ENCODE data around the gene TNFRSF9.

Gene TNFRSF9

GRCh38 chr1:7888248-7889081 is 52.2 kb downstream of the TNFRSF9 start:
- Histone ChIP-seq H3K27me3 (ENCODE audit: low read depth, low read length) (peaks cover 4% of the 10 kb centered on the region), H3K27ac (ENCODE audit: low read length) (no peak overlapping the region), H3K9me3 (ENCODE audit: control insufficient read depth in 1 of 2, low read length in 2 of 2) (no peaks in the 10 kb centered on the region), H3K4me3 (ENCODE audit: low read depth in 1 of 2, low read length in 2 of 2) (no peak overlapping the region), H3K4me1 (ENCODE audit: control insufficient read depth in 1 of 2, insufficient read depth in 2 of 2, low read length in 2 of 2) (no peaks in the 10 kb centered on the region), H3K36me3 (ENCODE audit: control insufficient read depth in 1 of 2, insufficient read depth in 2 of 2, low read length in 2 of 2) (no peaks in the 10 kb centered on the region)

- Histone ChIP-seq H3K4me1 (ENCODE audit: control insufficient read depth in 1 of 2, insufficient read depth in 2 of 2, low read length in 2 of 2) (no peaks in the 10 kb centered on the region), H3K27ac (ENCODE audit: low read length) (no peak overlapping the region), H3K27me3 (ENCODE audit: low read depth, low read length) (peaks cover 4% of the 10 kb centered on the region), H3K9me3 (ENCODE audit: control insufficient read depth in 1 of 2, low read length in 2 of 2) (no peaks in the 10 kb centered on the region), H3K36me3 (ENCODE audit: control insufficient read depth in 1 of 2, insufficient read depth in 2 of 2, low read length in 2 of 2) (no peaks in the 10 kb centered on the region), H3K4me3 (ENCODE audit: low read depth in 1 of 2, low read length in 2 of 2) (no peak overlapping the region)
Observed at GRCh38 chr1:7886405-7886745, 54.3 kb downstream of the TNFRSF9 start.

DNA sequence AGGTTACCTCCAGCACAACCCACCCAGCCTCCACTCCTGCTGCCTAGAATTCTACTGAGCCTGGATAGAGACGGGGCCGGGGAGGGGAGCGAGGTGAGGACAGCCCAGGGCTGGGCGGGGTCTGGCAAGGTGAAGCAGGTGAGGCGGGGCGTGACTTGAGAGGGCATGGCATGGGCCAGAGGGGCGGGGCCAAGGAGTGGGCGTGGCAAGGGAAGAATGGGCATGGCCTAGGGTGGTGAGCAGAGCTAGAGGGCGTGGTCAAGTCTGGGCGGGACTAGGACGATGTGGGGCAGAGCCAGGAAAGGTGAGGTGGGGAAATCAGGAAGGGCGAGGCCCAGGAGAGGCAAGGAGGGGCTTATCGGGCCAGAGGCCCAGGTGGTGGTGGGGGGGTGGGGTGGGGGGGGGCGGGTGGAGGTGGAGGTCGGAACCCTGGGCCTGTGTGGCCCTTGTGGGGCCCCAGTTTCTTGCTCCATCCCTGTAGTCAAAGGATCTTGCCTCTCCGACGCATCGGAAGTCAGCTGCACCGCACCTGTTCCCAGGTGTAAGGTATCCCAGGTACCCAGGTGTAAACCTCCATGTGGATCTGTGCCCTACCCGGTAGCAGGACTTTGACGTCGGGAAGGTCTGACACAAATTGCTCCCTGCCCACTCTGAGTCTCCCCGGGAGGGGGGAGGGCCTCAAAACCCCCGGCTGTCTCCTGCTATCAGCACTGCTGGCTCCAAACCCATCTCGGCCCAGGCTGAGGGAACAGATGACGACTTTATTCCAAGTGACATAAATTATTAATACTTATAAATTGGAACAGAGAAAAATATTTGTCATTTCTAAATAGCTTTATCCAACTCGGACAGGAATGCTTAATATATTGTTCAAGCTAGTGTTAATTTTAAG is 54.9 kb downstream of the TNFRSF9 start:
- peaks cover 4% of the 10 kb centered on the region for H3K27me3 ChIP-seq (ENCODE audit: low read depth, low read length)
- no peaks in the 10 kb centered on the region for H3K4me1 ChIP-seq (ENCODE audit: control insufficient read depth in 1 of 2, insufficient read depth in 2 of 2, low read length in 2 of 2)
- no peak overlapping the region for H3K27ac ChIP-seq (ENCODE audit: low read length)
- no peaks in the 10 kb centered on the region for H3K9me3 ChIP-seq (ENCODE audit: control insufficient read depth in 1 of 2, low read length in 2 of 2)
- H3K36me3 ChIP-seq (ENCODE audit: control insufficient read depth in 1 of 2, insufficient read depth in 2 of 2, low read length in 2 of 2): no peaks in the 10 kb centered on the region
- H3K4me3 ChIP-seq (ENCODE audit: low read depth in 1 of 2, low read length in 2 of 2): no peak overlapping the region

GRCh38 chr1:7884757-7885156 is 55.9 kb downstream of the TNFRSF9 start:
- Histone ChIP-seq H3K27ac (ENCODE audit: low read length) (no peak overlapping the region), H3K27me3 (ENCODE audit: low read depth, low read length) (peaks cover 4% of the 10 kb centered on the region), H3K4me1 (ENCODE audit: control insufficient read depth in 1 of 2, insufficient read depth in 2 of 2, low read length in 2 of 2) (no peaks in the 10 kb centered on the region), H3K9me3 (ENCODE audit: control insufficient read depth in 1 of 2, low read length in 2 of 2) (no peaks in the 10 kb centered on the region), H3K36me3 (ENCODE audit: control insufficient read depth in 1 of 2, insufficient read depth in 2 of 2, low read length in 2 of 2) (no peaks in the 10 kb centered on the region), H3K4me3 (ENCODE audit: low read depth in 1 of 2, low read length in 2 of 2) (no peak overlapping the region)

GRCh38 chr1:7879228-7879627 is 61.4 kb downstream of the TNFRSF9 start:
- Histone ChIP-seq H3K27me3 (ENCODE audit: low read depth, low read length) (no peaks in the 10 kb centered on the region), H3K36me3 (ENCODE audit: control insufficient read depth in 1 of 2, insufficient read depth in 2 of 2, low read length in 2 of 2) (no peaks in the 10 kb centered on the region), H3K9me3 (ENCODE audit: control insufficient read depth in 1 of 2, low read length in 2 of 2) (peaks cover 0 to 5% of the 10 kb centered on the region in 2 donors), H3K4me1 (ENCODE audit: control insufficient read depth in 1 of 2, insufficient read depth in 2 of 2, low read length in 2 of 2) (no peaks in the 10 kb centered on the region), H3K4me3 (ENCODE audit: low read depth in 1 of 2, low read length in 2 of 2) (no peak overlapping the region), H3K27ac (ENCODE audit: low read length) (no peak overlapping the region)

DNA sequence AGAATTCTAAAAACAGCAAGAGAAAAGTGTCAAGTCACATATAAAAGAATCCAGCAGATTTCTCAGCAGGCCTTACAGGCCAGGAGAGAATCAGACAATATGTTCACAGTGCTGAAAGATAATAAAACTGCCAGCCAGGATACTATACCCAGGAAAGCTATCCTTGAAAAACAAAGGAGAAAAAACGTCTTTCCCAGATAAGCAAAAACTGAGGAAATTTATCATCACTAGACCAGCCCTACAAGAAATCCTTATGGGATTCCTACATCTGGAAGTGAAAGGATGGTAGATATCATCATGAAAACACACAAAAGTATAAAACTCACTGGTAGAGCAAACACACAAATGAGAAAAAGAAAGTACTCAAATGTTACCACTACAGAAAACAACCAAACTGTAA is 62.6 kb downstream of the TNFRSF9 start:
- Histone ChIP-seq H3K4me3 (ENCODE audit: low read depth in 1 of 2, low read length in 2 of 2) (no peak overlapping the region), H3K9me3 (ENCODE audit: control insufficient read depth in 1 of 2, low read length in 2 of 2) (peaks cover 0 to 5% of the 10 kb centered on the region in 2 donors), H3K27ac (ENCODE audit: low read length) (no peak overlapping the region), H3K36me3 (ENCODE audit: control insufficient read depth in 1 of 2, insufficient read depth in 2 of 2, low read length in 2 of 2) (no peaks in the 10 kb centered on the region), H3K27me3 (ENCODE audit: low read depth, low read length) (no peaks in the 10 kb centered on the region), H3K4me1 (ENCODE audit: control insufficient read depth in 1 of 2, insufficient read depth in 2 of 2, low read length in 2 of 2) (no peaks in the 10 kb centered on the region)

- no peak overlapping the region for H3K4me3 ChIP-seq (ENCODE audit: low read depth in 1 of 2, low read length in 2 of 2)
- H3K4me1 ChIP-seq (ENCODE audit: control insufficient read depth in 1 of 2, insufficient read depth in 2 of 2, low read length in 2 of 2): no peaks in the 10 kb centered on the region
- peaks cover 0 to 5% of the 10 kb centered on the region in 2 donors for H3K9me3 ChIP-seq (ENCODE audit: control insufficient read depth in 1 of 2, low read length in 2 of 2)
- no peaks in the 10 kb centered on the region for H3K27me3 ChIP-seq (ENCODE audit: low read depth, low read length)
- H3K36me3 ChIP-seq (ENCODE audit: control insufficient read depth in 1 of 2, insufficient read depth in 2 of 2, low read length in 2 of 2): no peaks in the 10 kb centered on the region
- H3K27ac ChIP-seq (ENCODE audit: low read length): no peak overlapping the region
Observed at GRCh38 chr1:7873801-7874795, 66.5 kb downstream of the TNFRSF9 start.

- Histone ChIP-seq H3K36me3 (ENCODE audit: control insufficient read depth in 1 of 2, insufficient read depth in 2 of 2, low read length in 2 of 2) (no peaks in the 10 kb centered on the region), H3K27me3 (ENCODE audit: low read depth, low read length) (no peaks in the 10 kb centered on the region), H3K4me3 (ENCODE audit: low read depth in 1 of 2, low read length in 2 of 2) (no peak overlapping the region), H3K9me3 (ENCODE audit: control insufficient read depth in 1 of 2, low read length in 2 of 2) (no peaks in the 10 kb centered on the region), H3K27ac (ENCODE audit: low read length) (no peak overlapping the region), H3K4me1 (ENCODE audit: control insufficient read depth in 1 of 2, insufficient read depth in 2 of 2, low read length in 2 of 2) (no peaks in the 10 kb centered on the region)
Observed at GRCh38 chr1:7871136-7871535, 69.5 kb downstream of the TNFRSF9 start.

- Histone ChIP-seq H3K4me3 (ENCODE audit: low read depth in 1 of 2, low read length in 2 of 2) (no peak overlapping the region), H3K36me3 (ENCODE audit: control insufficient read depth in 1 of 2, insufficient read depth in 2 of 2, low read length in 2 of 2) (no peaks in the 10 kb centered on the region), H3K27ac (ENCODE audit: low read length) (no peak overlapping the region), H3K4me1 (ENCODE audit: control insufficient read depth in 1 of 2, insufficient read depth in 2 of 2, low read length in 2 of 2) (no peaks in the 10 kb centered on the region), H3K27me3 (ENCODE audit: low read depth, low read length) (no peaks in the 10 kb centered on the region), H3K9me3 (ENCODE audit: control insufficient read depth in 1 of 2, low read length in 2 of 2) (no peaks in the 10 kb centered on the region)
Observed at GRCh38 chr1:7869136-7869920, 71.3 kb downstream of the TNFRSF9 start.

DNA sequence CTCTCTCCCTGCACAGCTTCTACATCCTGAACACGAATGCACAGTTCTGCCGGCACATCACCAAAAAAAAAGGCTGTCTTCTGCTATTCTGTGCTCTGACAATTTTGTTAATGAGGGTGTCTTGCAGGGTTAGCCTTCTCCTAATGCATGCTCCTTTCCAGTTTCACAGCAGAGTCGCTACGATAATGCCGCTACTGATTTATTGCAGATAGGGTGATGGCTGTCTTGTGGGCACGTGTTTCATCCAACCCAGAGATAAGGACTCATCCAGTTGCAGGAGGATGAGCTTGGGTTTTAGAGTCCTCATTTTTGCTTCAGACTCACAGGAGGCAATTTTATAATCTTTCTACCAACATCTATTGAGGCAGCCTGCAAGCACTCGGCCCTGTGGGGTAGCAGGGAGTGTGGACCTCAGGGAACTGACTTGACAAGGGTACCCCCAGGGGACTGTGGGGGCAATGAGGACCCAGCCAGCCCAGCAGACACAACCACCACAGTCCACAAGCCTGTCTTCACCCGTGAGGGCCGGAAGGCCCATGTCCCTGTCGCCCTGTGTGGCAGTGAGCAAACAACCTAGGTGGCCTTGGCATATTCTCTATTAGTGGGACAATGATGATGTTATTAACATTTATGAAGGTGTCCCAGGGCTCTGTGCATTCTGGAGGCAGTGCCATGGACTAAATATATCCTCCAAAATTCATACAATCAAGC is 72.4 kb downstream of the TNFRSF9 start:
- no peaks in the 10 kb centered on the region for H3K4me1 ChIP-seq (ENCODE audit: control insufficient read depth in 1 of 2, insufficient read depth in 2 of 2, low read length in 2 of 2)
- H3K4me3 ChIP-seq (ENCODE audit: low read depth in 1 of 2, low read length in 2 of 2): no peak overlapping the region
- no peaks in the 10 kb centered on the region for H3K9me3 ChIP-seq (ENCODE audit: control insufficient read depth in 1 of 2, low read length in 2 of 2)
- no peaks in the 10 kb centered on the region for H3K27me3 ChIP-seq (ENCODE audit: low read depth, low read length)
- no peak overlapping the region for H3K27ac ChIP-seq (ENCODE audit: low read length)
- no peaks in the 10 kb centered on the region for H3K36me3 ChIP-seq (ENCODE audit: control insufficient read depth in 1 of 2, insufficient read depth in 2 of 2, low read length in 2 of 2)

Data from muscle layer of duodenum (tissue), 2 donors.